HG03442 (cell line): ENCODE results near the gene SERPINA4.

ENCODE experiments used
- ATAC-seq: cut with Tn5 transposase; IDR thresholded peaks from one replicate; pipeline ENCODE4 v1.9.1; 2021; ENCODE audit warnings: mild to moderate bottlenecking, moderate library complexity; ENCODE audit not compliant: unreplicated experiment

The SERPINA4 gene

GRCh38 chr14:94560751-94561655 lies at the start of gene SERPINA4:
Gene SERPINA4 (plus strand): TSS chr14:94561442. CDS start chr14:94563483, 2,041 bp downstream.
- no peak for ATAC-seq

DNA sequence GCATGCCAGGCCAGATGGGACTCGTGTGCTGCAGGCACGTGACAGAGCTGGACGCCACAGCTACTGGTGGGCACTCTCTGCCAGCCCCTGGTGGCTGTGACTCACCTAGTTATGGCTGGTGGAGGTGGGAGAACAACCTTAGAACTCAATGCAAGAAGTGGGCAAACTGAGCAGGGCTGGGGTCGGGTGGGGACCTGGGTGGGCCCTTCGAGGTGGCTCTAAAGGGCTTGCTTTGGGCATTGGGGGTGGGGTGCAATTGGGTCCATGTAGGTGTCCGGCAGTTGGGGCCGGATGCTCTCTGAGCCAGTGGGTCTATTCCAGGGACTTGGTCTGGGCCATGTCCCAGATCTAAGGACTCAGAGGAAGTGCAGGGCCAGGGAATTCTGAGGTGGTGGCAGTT lies 46.9 kb upstream of the SERPINA4 start:
- ATAC-seq: no peak

- ATAC-seq: no peak
These were observed 45.8 kb upstream of the SERPINA4 start for GRCh38 chr14:94515426-94515825.

- no peak for ATAC-seq
These were observed 45.4 kb upstream of the SERPINA4 start for GRCh38 chr14:94515856-94516255.

GRCh38 chr14:94517248-94517640 lies 44.0 kb upstream of the SERPINA4 start:
- no peak for ATAC-seq

GRCh38 chr14:94517641-94518257 lies 43.5 kb upstream of the SERPINA4 start:
- ATAC-seq: no peak

- no peak for ATAC-seq
These were observed 39.7 kb upstream of the SERPINA4 start for GRCh38 chr14:94521375-94522114.

- ATAC-seq: no peak
These were observed 39.0 kb upstream of the SERPINA4 start for GRCh38 chr14:94522115-94522724.

DNA sequence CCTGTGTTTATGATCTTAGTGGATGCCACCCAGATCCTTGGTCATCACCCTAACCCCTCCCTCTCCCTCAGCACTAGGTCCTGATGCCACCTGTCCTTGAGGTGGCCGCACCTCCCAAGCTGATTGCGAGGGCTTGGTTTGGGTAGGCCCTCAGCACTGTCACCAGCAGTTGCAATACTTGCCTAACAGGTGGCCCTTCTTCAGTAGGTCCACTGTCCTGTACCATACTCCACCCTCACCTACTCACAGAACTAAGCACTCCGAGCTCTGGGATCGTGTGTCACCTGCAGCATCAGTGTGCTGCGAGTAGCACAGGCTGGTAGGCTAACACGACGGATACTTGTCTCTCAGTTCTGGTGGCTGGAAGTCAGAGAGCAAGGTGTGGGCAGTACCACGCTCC lies 38.0 kb upstream of the SERPINA4 start:
- ATAC-seq: no peak

DNA sequence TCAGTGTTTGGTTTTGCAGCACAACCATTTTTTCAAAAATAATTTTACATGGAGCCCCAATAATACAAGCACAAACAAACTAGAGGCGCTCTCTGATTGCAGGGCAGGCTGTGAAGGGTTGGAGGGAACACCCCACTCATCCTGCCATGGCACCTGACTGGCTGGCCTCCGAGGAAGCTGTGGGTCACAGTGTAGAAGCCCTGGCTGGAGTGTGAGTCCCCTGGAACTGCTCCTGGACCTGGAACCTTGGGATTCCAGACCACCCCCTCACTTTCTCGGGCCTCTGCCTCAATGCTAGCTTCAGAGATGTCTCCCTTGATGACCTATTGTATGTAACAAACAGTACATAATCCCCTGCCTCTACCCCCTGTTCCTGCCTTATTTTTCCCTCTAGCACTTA lies 37.1 kb upstream of the SERPINA4 start:
- ATAC-seq: no peak

DNA sequence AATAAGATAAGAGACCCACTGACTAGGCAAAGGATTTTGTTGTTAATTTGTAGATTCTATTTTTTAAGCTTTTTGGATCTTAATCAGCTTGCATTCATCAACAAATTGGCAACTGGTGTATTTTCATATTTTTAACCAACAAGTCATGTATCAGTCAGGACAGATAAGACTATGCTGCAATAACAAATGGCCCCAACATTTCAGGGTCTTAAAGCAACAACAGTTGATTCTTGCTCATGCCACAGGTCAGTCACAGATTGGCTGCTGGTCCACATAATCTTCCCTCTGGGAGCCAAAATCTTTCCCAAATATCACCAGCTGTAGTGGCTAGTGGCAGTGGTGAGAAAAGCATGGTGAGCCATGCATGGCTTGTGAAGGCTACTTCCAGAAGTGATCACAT lies 30.1 kb upstream of the SERPINA4 start:
- no peak for ATAC-seq

- no peak for ATAC-seq
These were observed 28.8 kb upstream of the SERPINA4 start for GRCh38 chr14:94532447-94532846.

DNA sequence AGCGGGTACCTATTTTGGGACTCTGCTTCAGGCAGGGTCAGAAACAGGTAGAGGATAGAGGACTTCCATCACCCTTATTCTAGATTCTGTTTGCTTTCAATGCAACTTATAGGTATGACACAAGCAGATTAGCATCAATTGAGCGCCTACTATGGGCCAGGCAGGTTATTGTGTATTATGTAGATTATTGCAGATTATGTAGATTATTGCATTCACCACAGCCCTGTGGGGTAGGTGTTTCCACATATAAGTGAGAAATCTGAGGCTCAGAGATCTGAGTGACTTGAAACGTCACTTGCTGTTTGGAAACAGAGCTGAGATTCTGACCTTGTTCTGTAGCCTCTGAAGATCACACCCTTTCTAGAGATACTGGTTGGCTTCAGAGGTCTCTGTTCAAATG lies 25.7 kb upstream of the SERPINA4 start:
- ATAC-seq: no peak

DNA sequence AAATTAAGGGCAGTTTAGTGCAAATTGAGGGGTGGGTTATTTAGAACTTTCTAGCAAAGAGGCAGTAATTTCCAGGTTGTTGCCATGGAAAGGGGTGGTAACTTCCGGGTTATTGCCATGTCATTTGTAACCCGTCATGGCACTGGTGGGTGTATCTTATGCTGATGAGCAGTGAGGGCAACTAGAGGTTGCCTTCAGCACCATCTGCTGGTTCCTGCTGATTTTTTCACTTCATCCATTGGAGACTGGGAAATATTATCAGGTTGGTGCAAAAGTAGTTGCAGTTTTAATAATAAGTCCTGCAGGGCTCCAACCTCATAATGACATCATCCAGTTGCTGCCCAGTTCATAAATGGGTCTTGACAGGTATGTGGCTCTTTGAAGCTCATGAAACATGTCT lies 24.4 kb upstream of the SERPINA4 start:
- ATAC-seq: no peak

- no peak for ATAC-seq
These were observed 23.0 kb upstream of the SERPINA4 start for GRCh38 chr14:94538070-94538740.

GRCh38 chr14:94539181-94539580 lies 22.1 kb upstream of the SERPINA4 start:
- no peak for ATAC-seq

DNA sequence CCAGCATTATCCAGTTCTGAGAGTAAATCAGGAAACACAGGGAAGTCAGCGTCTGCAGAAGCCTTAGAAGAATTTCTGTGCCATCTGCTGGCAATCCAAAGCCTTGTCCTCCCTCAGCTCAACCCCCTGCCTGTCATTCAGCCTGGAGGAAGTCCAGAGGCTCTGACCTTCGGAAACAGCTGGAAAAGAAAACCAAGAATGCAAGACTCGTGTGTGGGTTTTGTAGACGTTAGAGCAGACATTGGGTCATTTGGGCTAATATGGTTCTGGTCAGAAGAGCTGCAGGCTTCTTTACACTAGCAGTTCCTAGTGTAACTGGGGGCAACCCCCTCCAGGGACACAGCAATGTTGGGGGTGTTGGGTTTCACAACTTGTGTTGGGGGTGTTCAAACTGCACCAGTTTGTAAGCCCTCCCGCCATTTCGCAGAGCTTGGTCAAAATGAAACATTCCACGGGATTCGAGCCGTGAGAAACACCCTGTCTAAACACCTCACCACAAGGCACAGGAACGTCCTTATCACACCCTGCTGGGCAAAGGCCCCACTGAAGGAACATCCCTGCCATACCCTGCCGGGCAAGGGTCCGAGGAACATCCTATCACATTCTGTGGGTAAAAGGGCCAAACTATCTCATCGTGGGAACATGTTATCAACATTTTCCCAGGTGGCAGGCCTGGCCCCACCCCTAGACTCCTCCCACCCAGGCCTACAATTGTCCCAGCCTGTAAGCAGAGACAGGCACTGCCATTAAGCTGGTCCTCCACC lies 21.0 kb upstream of the SERPINA4 start:
- no peak for ATAC-seq

DNA sequence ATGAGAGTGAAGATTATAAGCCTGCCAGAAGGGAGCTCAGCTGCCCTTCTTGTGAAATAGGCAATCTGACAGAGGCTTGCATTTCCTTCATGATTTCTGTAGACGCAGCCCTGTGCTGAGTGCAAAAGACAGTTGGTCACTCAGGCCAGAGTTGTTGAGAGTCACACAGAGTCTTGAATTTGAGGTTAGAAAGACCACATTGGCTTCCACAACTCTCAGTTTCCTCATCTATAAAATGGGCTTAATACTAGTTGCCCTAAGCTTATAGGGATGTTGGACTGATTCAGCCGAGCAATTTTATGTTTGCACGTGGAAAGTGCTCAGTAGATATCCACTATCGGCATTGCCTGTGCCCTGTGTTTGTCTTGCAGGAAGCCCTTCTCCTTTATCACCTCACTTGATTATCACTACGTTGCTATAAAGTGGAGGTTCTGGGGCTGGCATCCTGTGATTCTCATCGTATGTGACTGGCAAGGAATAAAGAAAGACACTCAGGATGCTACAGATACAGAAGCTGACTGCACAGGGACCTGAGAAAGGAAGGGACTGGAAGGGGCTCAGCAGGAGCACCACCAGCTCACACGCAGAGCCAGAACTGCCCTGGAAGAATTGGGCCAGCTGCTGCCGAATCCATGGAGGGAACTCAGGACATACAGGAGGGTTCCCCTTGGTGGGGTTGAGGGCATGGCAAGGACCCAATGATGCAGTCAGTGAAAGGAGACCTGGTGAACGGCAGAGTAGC lies 19.8 kb upstream of the SERPINA4 start:
- no peak for ATAC-seq

DNA sequence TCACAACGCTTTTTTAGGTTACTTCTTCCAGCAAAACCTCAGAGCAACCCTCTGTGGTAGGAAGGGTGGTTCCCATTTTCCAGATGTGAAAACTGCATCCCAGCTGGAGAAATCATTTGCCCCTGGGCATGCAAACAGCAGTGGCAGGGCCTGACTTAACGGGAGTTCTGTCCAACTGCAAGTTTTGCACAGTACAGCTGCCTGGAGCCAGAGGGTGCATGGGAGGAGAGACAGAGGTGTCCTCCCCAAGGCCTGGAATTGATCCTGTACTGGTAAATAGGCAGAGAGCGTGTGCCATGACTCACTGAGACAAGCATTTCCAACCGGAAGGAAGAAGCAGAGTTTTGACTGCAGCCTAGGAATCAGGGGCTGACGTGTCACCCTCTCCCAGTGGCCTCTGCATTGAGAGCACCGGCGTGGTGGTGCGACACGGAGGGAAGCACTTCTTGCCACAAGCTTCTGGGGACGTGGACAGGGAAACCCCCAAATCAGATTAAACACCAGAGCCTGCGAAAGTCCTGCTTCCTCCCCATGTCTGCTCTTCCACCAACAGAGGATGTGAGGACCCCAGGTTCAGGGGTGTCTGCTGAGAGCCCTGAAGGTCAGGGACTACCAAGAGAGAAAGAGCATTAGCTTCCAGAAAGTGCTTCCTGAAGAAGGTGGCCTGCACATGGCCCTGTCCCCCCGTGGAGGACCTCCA lies 19.0 kb upstream of the SERPINA4 start:
- ATAC-seq: no peak
